ENCODE results near the gene ADAM12.
A peak's percentile ranks its signal among the peaks of the same experiment; 100 is the strongest.
"Not testable (repeated sequence)": the region's sequence is repeated elsewhere in the genome, so short reads cannot be mapped to it uniquely, and the experiment has no call there.

ADAM12 gene

DNA sequence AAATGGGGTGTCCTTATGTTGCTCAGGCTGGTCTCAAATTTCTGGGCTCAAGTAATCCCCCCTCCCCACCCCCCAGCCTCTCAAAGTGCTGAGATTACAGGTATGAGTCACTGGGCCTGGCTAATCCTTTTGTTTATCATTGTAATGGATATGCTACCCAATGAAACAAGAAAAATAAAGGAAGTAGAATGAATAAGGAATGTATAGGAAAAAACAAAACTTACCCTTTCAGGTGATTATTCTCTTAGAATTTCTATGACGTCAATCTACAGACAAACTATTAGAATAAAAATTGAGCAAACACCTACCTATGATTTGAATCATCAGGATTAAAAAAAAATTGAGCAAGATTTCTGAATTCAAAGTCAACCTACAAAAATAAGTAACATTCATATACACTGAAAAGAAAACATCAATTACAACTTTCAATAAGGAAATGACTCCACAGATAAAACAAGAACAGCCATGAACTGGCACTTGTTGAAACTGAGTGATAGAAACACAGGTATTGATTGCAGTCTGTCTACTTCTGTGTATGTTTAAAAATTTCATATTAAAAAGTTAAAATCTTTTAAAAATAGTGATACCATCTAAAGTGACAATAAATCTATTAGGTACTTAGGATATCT is 12.2 kb downstream of the ADAM12 start:
- no peak for DNase-seq

GRCh38 chr10:126375299-126375698 is 13.0 kb downstream of the ADAM12 start:
- no peak for DNase-seq

DNA sequence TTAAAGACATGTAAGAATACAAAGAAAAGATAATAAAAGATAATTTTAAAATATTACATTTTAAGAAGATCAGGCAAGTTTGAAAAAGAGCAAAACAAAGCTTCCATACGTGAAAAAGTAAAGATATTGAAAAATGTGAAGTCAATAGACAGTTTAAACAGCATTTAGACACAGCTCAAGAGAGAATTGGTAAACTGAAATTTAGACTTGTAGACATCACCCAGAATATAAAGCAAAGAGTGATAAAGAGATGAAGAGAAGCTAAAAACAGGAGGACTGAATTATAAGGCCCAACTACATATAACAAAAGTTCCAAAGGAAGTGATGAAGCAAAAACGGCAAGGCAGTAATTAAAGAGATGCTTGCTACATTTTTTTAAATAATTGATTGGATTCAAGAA is 13.8 kb downstream of the ADAM12 start:
- DNase-seq: no peak

- DNase-seq: no peak
Measured at GRCh38 chr10:126373972-126374371, 14.3 kb downstream of the ADAM12 start.

DNA sequence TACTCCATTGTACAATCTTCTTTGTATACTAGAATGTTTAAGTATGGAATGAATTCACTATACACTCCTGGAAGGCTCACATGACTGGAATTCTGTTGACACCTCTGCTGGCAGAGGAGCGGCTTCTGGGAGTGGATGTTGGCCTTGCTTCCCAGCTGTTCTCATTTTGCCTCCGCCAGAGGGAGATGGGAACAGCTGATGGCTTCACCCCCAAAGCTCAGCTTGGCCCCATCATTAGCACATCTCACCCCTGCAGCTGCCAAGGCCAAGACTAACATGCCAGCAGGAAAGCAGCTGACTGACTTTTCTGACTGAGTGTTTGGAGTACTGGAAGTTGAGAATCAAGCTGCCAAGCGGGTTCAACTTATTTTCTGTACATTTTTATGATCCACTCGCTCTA is 15.1 kb downstream of the ADAM12 start:
- peak in 10 of 56 donors; percentile 8 to 40 (median 28) for DNase-seq

DNA sequence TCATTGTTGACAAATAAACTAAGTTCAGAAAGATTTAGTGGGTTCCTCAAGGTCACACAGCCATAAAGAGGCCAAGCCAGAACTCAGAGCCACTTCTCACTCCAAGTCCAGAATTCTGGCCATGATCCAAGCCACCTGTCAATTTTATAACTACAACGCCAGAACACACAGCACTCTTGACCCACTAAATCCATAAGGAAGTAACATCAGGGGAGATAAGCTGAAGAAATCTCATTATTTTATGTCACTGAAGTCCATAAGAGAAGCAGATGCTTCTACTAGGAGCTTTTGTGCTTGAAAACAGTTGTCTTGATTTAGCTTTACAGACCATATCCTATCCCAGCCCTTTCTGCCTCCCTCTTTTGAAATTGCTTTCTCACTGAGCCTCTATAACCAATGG is 15.9 kb downstream of the ADAM12 start:
- no peak for DNase-seq

DNA sequence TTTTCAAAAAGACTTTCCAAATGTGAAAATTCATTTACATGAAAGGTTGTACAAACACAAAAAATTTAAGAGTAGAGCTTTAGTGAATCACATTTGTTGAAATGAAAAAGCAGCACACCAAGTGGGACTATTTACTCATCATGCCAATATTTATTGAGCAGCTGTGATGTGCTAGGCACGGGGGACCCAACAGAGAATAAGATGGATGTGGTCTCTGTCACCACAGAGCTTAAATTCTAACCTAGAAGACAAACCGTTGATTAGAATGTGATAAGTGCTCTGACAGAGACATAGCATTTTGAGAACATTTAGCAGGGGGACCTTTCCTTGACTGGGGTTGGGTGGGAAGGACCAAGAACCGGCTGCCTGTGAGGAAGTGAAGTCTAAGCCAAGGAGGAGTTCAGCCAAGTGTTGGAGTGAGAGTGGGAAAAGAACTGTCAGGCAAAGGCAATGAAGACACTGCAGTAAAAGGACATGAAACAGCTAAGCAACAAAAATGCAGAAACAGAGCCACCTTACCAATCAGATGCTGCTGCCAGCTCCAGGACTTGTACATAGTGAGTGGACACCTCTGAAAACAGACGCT is 19.1 kb downstream of the ADAM12 start:
- no peak for DNase-seq

- DNase-seq: no peak
Measured at GRCh38 chr10:126357169-126357568, 31.1 kb downstream of the ADAM12 start.

GRCh38 chr10:126353666-126354065 is 34.6 kb downstream of the ADAM12 start:
- DNase-seq: no peak

DNA sequence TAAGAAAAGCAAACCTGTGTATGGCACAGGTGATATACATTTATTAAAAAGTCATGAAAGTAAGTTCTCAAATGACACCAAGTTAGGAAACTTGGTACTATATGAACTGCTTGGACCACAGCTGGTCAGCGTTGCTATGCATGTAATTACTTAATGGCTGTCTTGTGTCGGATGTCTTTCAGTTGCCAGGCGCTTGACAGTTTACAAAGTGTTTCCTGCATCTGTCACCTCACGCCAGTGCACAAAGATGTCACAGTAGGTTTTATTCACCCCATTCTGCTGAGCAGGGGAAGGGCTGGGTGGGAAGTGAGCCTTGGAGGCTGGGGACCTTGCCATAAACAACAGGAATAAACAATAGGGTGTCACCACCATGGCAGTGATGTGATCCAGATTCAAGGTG is 35.8 kb downstream of the ADAM12 start:
- DNase-seq: no peak

DNA sequence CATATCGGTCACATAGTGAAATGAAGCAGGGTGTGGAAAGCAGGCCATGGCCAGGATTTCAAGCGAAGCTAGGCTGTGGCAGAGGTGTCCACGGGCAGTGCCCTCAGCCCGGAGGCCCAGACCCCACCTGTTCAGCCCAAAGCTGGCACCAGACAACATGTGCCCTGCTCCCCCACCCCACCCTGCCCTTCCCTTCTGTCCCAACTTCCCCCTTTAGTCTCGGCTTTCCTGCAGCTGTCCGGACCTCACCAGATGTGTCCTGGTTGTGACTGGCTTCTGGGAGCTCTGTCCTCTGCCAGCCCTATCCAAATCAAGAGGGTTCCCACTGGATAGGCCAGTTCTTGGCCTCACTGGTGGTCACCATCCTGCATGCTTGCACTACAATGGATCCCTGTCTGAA is 37.3 kb downstream of the ADAM12 start:
- DNase-seq: no peak

- peak in 28 of 56 donors; percentile 9 to 51 (median 23) for DNase-seq
Measured at GRCh38 chr10:126350216-126350992, 37.9 kb downstream of the ADAM12 start.

DNA sequence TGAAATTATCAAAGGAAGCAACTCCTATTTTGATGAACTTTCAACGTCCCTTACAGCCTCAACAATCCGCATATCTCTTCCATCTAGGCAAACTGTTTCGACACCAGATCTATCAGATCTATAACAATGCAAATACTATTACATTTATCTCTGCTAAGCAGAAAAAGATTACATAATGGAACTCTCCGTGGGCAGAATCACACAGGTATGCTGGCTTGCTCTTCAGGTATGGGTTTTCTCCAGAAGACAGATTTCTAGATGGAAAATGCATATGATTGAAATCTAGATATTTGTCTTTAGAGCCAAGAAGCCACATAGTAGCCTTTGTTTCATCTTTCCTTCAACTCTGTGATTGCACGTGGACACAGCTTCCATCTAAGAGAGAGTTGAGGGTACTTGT is 38.6 kb downstream of the ADAM12 start:
- no peak for DNase-seq

DNA sequence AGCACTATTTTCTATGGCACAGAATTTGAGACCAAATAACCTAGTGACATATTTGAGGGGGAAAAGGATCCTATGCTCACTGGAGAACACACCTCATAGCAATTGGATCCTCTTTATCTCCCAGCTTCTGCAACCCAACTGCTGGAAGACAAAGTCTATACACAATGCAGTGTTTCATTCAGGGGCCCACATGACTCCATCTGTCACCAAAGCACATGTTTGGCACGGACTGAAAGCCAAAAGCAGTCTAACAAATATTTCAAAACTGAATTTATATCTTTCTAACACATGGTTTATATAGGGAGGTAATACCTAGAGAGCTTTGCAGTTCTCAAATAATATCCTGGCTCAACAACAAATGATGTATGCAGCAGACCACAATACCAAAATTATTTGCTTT is 39.2 kb downstream of the ADAM12 start:
- peak in 16 of 56 donors; percentile 4 to 38 (median 18) for DNase-seq

DNA sequence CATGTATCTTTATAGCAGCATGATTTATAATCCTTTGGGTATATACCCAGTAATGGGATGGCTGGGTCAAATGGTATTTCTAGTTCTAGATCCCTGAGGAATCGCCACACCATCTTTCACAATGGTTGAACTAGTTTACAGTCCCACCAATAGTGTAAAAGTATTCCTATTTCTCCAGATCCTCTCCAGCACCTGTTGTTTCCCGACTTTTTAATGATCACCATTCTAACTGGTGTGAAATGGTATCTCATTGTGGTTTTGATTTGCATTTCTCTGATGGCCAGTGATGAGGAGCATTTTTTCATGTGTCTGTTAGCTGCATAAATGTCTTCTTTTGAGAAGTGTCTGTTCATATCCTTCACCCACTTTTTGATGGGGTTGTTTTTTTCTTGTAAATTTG is 44.8 kb downstream of the ADAM12 start:
- not testable (repeated sequence) for DNase-seq

DNA sequence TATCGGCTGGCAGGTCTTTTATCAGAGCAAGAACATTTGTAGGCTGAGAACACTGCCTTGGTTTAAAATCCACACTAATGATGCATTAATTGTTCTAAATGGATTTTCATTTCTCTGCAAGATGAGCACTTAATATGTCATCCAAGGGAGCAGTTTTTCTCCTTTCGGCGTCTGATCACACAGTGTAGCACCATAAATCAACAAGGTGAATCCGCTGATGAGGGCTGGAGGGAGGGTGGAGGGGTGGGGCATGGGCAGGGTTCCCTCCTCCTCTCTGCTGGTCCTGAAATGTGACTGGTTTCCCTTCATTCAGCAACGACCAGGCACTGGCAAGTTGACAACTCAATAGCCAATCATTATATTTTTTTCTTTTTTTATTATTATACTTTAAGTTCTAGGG is 45.6 kb downstream of the ADAM12 start:
- DNase-seq: no peak

- no peak for DNase-seq
Measured at GRCh38 chr10:126341491-126341890, 46.8 kb downstream of the ADAM12 start.

DNA sequence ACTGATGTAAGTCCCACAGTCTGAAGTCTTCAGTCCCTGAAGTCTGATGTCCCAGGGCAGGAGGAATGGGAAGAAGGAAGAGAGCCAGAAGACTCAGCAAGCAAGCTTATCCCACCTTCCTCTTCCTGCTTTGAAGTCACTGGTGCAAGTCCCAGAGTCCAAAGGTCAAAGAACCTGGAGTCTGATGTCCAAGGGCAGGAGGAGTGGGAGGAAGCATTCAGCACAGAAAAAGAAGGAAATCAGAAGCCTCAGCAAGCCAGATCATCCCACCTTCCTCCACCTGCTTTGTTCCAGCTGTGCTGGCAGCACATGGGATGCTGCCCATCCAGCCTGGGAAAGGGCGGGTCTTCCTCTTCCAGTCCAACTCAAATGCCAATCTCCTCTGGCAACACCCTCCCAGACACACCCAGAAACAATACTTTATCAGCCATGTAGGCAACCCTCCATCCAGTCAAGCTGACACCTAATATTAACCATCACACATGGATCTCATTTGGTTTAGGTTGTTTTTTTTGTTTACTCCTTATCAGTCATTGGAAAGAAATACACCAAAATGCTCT is 50.9 kb downstream of the ADAM12 start:
- no peak for DNase-seq

DNA sequence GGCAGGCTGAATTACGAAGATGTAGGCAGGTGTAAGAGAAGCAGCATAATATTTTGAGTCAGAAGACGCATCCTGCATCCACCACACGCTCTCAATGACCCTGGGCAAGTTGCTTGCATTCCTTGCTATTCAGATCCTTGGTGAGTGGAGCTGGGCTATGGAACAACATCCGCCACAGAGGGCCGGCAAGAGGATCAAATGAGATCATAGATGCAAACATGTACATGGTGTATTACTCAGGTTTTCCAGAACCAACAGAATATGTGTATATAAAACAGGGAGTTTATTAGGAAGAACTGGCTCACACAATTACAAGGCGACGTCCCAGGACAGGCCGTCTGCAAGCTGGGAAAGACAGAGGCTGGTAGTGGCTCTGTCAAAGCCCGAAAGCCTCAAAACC is 51.5 kb downstream of the ADAM12 start:
- no peak for DNase-seq

GRCh38 chr10:126334272-126334671 is 54.0 kb downstream of the ADAM12 start:
- DNase-seq: no peak

DNA sequence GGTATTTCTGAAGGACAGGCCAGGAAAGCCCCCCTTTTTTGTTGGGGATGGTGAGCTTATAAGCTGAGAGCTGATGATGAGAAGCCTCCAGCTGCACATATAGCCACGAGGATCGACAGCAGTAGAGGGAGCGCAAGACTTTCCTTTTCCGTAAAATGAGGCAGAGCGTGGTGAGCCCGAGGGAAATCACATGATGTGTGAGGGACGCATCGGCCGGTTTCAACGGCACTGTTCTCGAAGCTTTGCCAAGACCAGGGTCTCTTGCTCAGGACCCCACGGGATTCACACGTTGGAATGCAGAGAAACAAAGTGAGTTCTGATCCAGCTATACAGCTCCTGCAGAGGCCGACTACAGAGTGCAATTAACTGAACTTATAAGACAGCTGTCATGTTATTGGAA is 55.7 kb downstream of the ADAM12 start:
- DNase-seq: no peak

- no peak for DNase-seq
Measured at GRCh38 chr10:126331101-126331500, 57.2 kb downstream of the ADAM12 start.

GRCh38 chr10:126324826-126325225 is 63.5 kb downstream of the ADAM12 start:
- no peak for DNase-seq

Measured in nucleus accumbens (tissue), 56 donors.